H1 (cell line): ENCODE data around the gene KLF7. TPM values are rescaled to one million over a fixed set of nuclear protein-coding genes. Genes with fewer than 3 reads are reported as not detected.

Experiments
- CTCF ChIA-PET: fragments of 300-600 bp; sonication (Branson Sonifier 250); formaldehyde crosslinking; loops from one replicate; lab custom pipeline; 2021; ENCODE audit not compliant: partially characterized antibody; lab: Charles Lee
- POLR2A ChIA-PET: fragments of 300-600 bp; sonication (Branson Sonifier 250); formaldehyde crosslinking; loops from one replicate; lab custom pipeline; 2021; ENCODE audit warnings: inconsistent platforms; ENCODE audit not compliant: partially characterized antibody; lab: Charles Lee
- DNase-seq, 2 experiments: peaks; one replicate each; pipeline versions ENCODE4 v3.0.0 to v3.0.0-alpha.2; 2010 to 2022; ENCODE audit warnings: low spot score in 2 of 2, low read depth in 1 of 2, mixed read lengths in 1 of 2
- FAIRE-seq: peaks from 2 replicates; lab custom pipeline; 2011; peaks lifted over from hg19 to GRCh38; lab: Jason Lieb, UNC
- H2AFZ ChIP-seq: 2 replicates; pipeline ENCODE4 v1.8.1; 2012; ENCODE audit warnings: low read length, inconsistent platforms
- H2AK5ac ChIP-seq: 2 replicates; pipeline ENCODE4 v1.6.1; 2013; ENCODE audit warnings: low read depth, low read length
- H2BK120ac ChIP-seq: replicated peaks from 2 replicates; pipeline ENCODE3; 2013; ENCODE audit warnings: low read depth, low read length, inconsistent platforms
- H2BK12ac ChIP-seq: 2 replicates; pipeline ENCODE4 v1.6.1; 2013; ENCODE audit warnings: low read depth, low read length
- H2BK15ac ChIP-seq: 2 replicates; pipeline ENCODE4 v1.6.1; 2013; ENCODE audit warnings: low read length
- H2BK20ac ChIP-seq: 2 replicates; pipeline ENCODE4 v1.6.1; 2013; ENCODE audit warnings: low read length
- H2BK5ac ChIP-seq: 2 replicates; pipeline ENCODE4 v1.6.1; 2013; ENCODE audit warnings: low read depth, low read length
- H3K14ac ChIP-seq: 2 replicates; pipeline ENCODE4 v1.6.1; 2013; ENCODE audit warnings: inconsistent platforms; ENCODE audit not compliant: insufficient read length
- H3K18ac ChIP-seq: 2 replicates; pipeline ENCODE4 v1.6.1; 2013; ENCODE audit warnings: low read length; ENCODE audit errors: extremely low read depth
- H3K23ac ChIP-seq: 2 replicates; pipeline ENCODE4 v1.6.1; 2013; ENCODE audit warnings: inconsistent platforms; ENCODE audit not compliant: insufficient read length
- H3K23me2 ChIP-seq: 2 replicates; pipeline ENCODE4 v1.6.1; 2013; ENCODE audit warnings: low read depth, low read length
- H3K27ac ChIP-seq: 2 replicates; pipeline ENCODE4 v1.6.1; 2011; ENCODE audit warnings: low read depth, low read length, inconsistent platforms
- H3K27me3 ChIP-seq, 4 experiments: replicated peaks in 1 of 4; 1 replicate in 1 of 4; 2 replicates in 3 of 4; pipeline versions ENCODE4 v1.6.1 to v1.8.1; 2011 to 2013; ENCODE audit warnings: low read length in 3 of 4, mild to moderate bottlenecking in 3 of 4, inconsistent platforms in 2 of 4, mixed read lengths in 2 of 4, moderate library complexity in 1 of 4; ENCODE audit not compliant: control insufficient read depth in 3 of 4, insufficient read depth in 3 of 4; ENCODE audit errors: extremely low read depth in 1 of 4
- H3K36me3 ChIP-seq, 4 experiments: 2 replicates each; pipeline versions ENCODE4 v1.6.1 to v1.8.1; 2011 to 2013; ENCODE audit warnings: mild to moderate bottlenecking in 4 of 4, low read length in 3 of 4, moderate library complexity in 2 of 4, control low read depth in 1 of 4, inconsistent platforms in 1 of 4; ENCODE audit not compliant: insufficient read depth in 4 of 4, control insufficient read depth in 2 of 4
- H3K4ac ChIP-seq: replicated peaks from 2 replicates; pipeline ENCODE3; 2013; ENCODE audit warnings: low read length, low read depth, mixed read lengths, inconsistent platforms; ENCODE audit not compliant: insufficient read length
- H3K4me1 ChIP-seq, 4 experiments: replicated peaks in 1 of 4; 1 replicate in 1 of 4; 2 replicates in 3 of 4; pipeline versions ENCODE4 v1.6.1 to v1.8.1; 2011 to 2013; ENCODE audit warnings: low read length in 3 of 4, inconsistent platforms in 2 of 4, mixed read lengths in 1 of 4; ENCODE audit not compliant: insufficient read depth in 4 of 4, control insufficient read depth in 3 of 4
- H3K4me2 ChIP-seq, 2 experiments: 2 replicates each; pipeline versions ENCODE4 v1.6.1 to v1.8.1; 2011 to 2013; ENCODE audit warnings: low read depth in 2 of 2, low read length in 2 of 2, control low read depth in 1 of 2, inconsistent platforms in 1 of 2, mild to moderate bottlenecking in 1 of 2; ENCODE audit not compliant: insufficient read depth in 1 of 2
- H3K4me3 ChIP-seq, 4 experiments: fragments of 200-600, 300-600 bp in 1 of 4; sonication (generic), shearing (Covaris generic), sonication (Bioruptor Twin) in 1 of 4; 2 replicates each; pipeline versions ENCODE4 v1.5.1 to v1.8.1; 2011 to 2016; ENCODE audit warnings: low read length in 4 of 4, low read depth in 3 of 4, control low read depth in 2 of 4, inconsistent platforms in 2 of 4, mild to moderate bottlenecking in 2 of 4, mixed read lengths in 1 of 4, moderate library complexity in 1 of 4; ENCODE audit not compliant: insufficient read depth in 2 of 4; ENCODE audit errors: extremely low read depth in 1 of 4
- H3K56ac ChIP-seq: replicated peaks from 2 replicates; pipeline ENCODE3; 2013; ENCODE audit warnings: low read depth, mild to moderate bottlenecking, mixed read lengths, low read length, inconsistent platforms; ENCODE audit not compliant: insufficient read length
- H3K79me1 ChIP-seq: 2 replicates; pipeline ENCODE4 v1.6.1; 2013; ENCODE audit warnings: low read depth, low read length, control low read depth
- H3K79me2 ChIP-seq, 2 experiments: 2 replicates each; pipeline versions ENCODE4 v1.6.1 to v1.8.1; 2012 to 2013; ENCODE audit warnings: low read length in 2 of 2, mild to moderate bottlenecking in 2 of 2, inconsistent platforms in 1 of 2; ENCODE audit not compliant: insufficient read depth in 2 of 2, control insufficient read depth in 1 of 2
- H3K9ac ChIP-seq, 4 experiments: replicated peaks in 1 of 4; 1 replicate in 1 of 4; 2 replicates in 3 of 4; pipeline versions ENCODE4 v1.6.1 to v1.8.1; 2011 to 2013; ENCODE audit warnings: low read depth in 3 of 4, low read length in 3 of 4, control low read depth in 2 of 4, mild to moderate bottlenecking in 2 of 4, moderate library complexity in 2 of 4, inconsistent platforms in 1 of 4; ENCODE audit errors: extremely low read depth in 1 of 4
- H3K9me3 ChIP-seq, 2 experiments: 2 replicates each; pipeline versions ENCODE4 v1.6.1 to v1.8.1; 2012 to 2013; ENCODE audit warnings: mild to moderate bottlenecking in 2 of 2, moderate library complexity in 2 of 2, control low read depth in 1 of 2, inconsistent platforms in 1 of 2, low read depth in 1 of 2, low read length in 1 of 2, mixed read lengths in 1 of 2; ENCODE audit not compliant: insufficient read depth in 2 of 2
- H4K20me1 ChIP-seq, 2 experiments: replicated peaks in 1 of 2; 2 replicates each; pipeline versions ENCODE3 to v1.8.1; 2011 to 2013; ENCODE audit warnings: inconsistent platforms in 2 of 2, low read length in 2 of 2, mild to moderate bottlenecking in 1 of 2; ENCODE audit not compliant: insufficient read depth in 2 of 2, control insufficient read depth in 1 of 2
- H4K5ac ChIP-seq: 2 replicates; pipeline ENCODE4 v1.6.1; 2013; ENCODE audit warnings: low read length, low read depth, mixed read lengths, inconsistent platforms; ENCODE audit not compliant: insufficient read length
- H4K8ac ChIP-seq: 2 replicates; pipeline ENCODE4 v1.8.0; 2013; ENCODE audit warnings: mild to moderate bottlenecking, moderate library complexity, low read length, inconsistent platforms; ENCODE audit not compliant: insufficient read depth; ENCODE audit errors: extremely low read depth
- H4K91ac ChIP-seq: replicated peaks from 2 replicates; pipeline ENCODE3; 2013; ENCODE audit warnings: low read length, mixed read lengths, inconsistent platforms; ENCODE audit not compliant: insufficient read length
- BCL11A ChIP-seq, 2 experiments: IDR thresholded peaks; one replicate each; pipeline ENCODE4 v1.6.1; 2011; ENCODE audit warnings: low read depth in 2 of 2, low read length in 2 of 2, mild to moderate bottlenecking in 2 of 2
- CHD2 ChIP-seq: IDR thresholded peaks from 2 replicates; pipeline ENCODE4 v1.6.1; 2012; ENCODE audit warnings: low read length, improper control_type of control experiment
- CREB1 ChIP-seq: IDR thresholded peaks from 2 replicates; pipeline ENCODE4 v1.6.1; 2012; ENCODE audit warnings: inconsistent platforms
- CTBP2 ChIP-seq: IDR thresholded peaks from 2 replicates; pipeline ENCODE4 v1.7.0; 2011; ENCODE audit warnings: borderline replicate concordance, mild to moderate bottlenecking, moderate library complexity, mixed read lengths, low read length; ENCODE audit not compliant: insufficient read depth, insufficient read length
- EP300 ChIP-seq, 2 experiments: IDR thresholded peaks; 1 replicate in 1 of 2; 2 replicates in 1 of 2; pipeline ENCODE4 v1.6.1; 2011 to 2012; ENCODE audit warnings: low read depth in 2 of 2, low read length in 2 of 2, mild to moderate bottlenecking in 2 of 2, borderline replicate concordance in 1 of 2, inconsistent platforms in 1 of 2, moderate library complexity in 1 of 2
- PHF8 ChIP-seq: fragments of 200-600 bp; sonication (generic); conservative IDR thresholded peaks from 2 replicates; pipeline ENCODE4 v1.7.1; 2012; ENCODE audit warnings: low read depth, mild to moderate bottlenecking, inconsistent platforms, low read length, moderate library complexity
- SIN3A ChIP-seq, 2 experiments: IDR thresholded peaks in 1 of 2; conservative IDR thresholded peaks in 1 of 2; 2 replicates each; pipeline ENCODE4 v1.6.1; 2011 to 2012; ENCODE audit warnings: low read length in 2 of 2, improper control_type of control experiment in 1 of 2, low read depth in 1 of 2, mild to moderate bottlenecking in 1 of 2
- SIRT6 ChIP-seq: IDR thresholded peaks from one replicate; pipeline ENCODE4 v1.7.1; 2012; ENCODE audit warnings: low read length, inconsistent platforms
- SRF ChIP-seq: IDR thresholded peaks from 2 replicates; pipeline ENCODE4 v1.6.1; 2011; ENCODE audit warnings: mild to moderate bottlenecking, low read depth, low read length, moderate library complexity
- TBP ChIP-seq: IDR thresholded peaks from 2 replicates; pipeline ENCODE4 v1.6.1; 2011; ENCODE audit warnings: low read depth, low read length, improper control_type of control experiment
- WGBS, 2 experiments: shearing (Covaris generic) in 1 of 2; methylation state at CpG; one replicate each; pipeline versions ENCODE4 v1.1.6 to v1.1.7; 2013 to 2015; ENCODE audit warnings: low lambda C conversion rate in 2 of 2, mixed read lengths in 2 of 2, inconsistent platforms in 1 of 2, low coverage in 1 of 2, missing lambda C conversion rate in 1 of 2; ENCODE audit not compliant: insufficient replicate concordance in 2 of 2, insufficient coverage in 1 of 2, insufficient read length in 1 of 2; ENCODE audit errors: extremely low coverage in 1 of 2, missing lambda C conversion rate in 1 of 2; 5-methylcytosine and 5-hydroxymethylcytosine counted together
- polyA plus RNA-seq, 7 experiments: library from polyadenylated mRNA; depleted of rRNA in 3 of 7; stranded (reverse) in 5 of 7; unstranded in 2 of 7; fragments of >200 nt in 5 of 7; fragments of 200-250 nt in 2 of 7; gene quantifications; 1 replicate in 5 of 7; 2 replicates in 1 of 7; 4 replicates in 1 of 7; pipeline versions ENCODE4 v1.2.1 to v1.2.3, GENCODE V29; 2011 to 2013; ENCODE audit warnings: missing spikeins in 2 of 7, mixed read lengths in 2 of 7
- total RNA-seq: library from RNA; stranded (reverse); fragmentation: NEBNext Ultra II Directional; extraction: Animal tissue kit (Norgen Biotek cat#: 25700); gene quantifications from 2 replicates; pipeline ENCODE4 v1.2.1, GENCODE V29; 2021

KLF7 gene
- total and polyA plus RNA-seq, 2 of the 8 experiments (the other 6 are each of a cell fraction or from before 2014, with no cell fraction given), result 9.6 to 23.3 TPM

DNA sequence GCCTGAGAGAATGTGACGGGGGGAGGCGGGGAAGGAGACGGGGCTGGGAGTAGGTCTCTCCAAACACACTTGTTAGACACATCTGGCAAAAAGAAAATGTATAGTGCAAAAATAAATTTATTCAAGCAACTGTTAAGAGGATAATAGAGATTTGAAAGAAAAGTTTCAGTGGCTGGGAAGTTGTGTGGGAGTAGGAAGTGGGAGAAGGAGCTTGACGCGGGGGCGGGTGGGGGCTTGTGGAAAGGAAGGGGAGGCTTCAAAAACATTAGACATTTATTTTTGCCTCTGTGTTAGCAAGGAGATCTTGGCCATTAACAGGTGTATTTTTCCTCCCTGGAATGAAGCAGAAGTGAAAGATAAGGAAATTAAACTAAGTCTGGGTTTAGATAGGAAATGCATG lies 90.3 kb downstream of the KLF7 start:
- Histone ChIP-seq H3K4me3 (no peak overlapping the region), H3K4me1 (peaks cover 0 to 5% (median 3%) of the 10 kb centered on the region in 4 experiments; a peak in 3 of 7 replicates), H2BK120ac (no peak overlapping the region), H3K27me3 (no peaks in the 10 kb centered on the region), H4K5ac (no peak overlapping the region), H3K4ac (no peak overlapping the region), H2BK5ac (no peak overlapping the region), H3K23ac (no peak overlapping the region), H2AK5ac (no peak overlapping the region), H3K79me2 (no peaks in the 10 kb centered on the region), H3K9ac (no peak overlapping the region), H2AFZ (no peak overlapping the region), H3K36me3 (peaks cover 0 to 11% (median 5%) of the 10 kb centered on the region in 4 experiments; a peak in 5 of 8 replicates), H4K91ac (no peak overlapping the region), H3K9me3 (no peaks in the 10 kb centered on the region), H3K18ac (no peak overlapping the region), H2BK12ac (no peak overlapping the region), H4K20me1 (no peaks in the 10 kb centered on the region), H3K4me2 (no peak overlapping the region), H3K23me2 (no peaks in the 10 kb centered on the region; the same call in 1 of the 2 replicates), H3K79me1 (no peaks in the 10 kb centered on the region), H3K27ac (no peak overlapping the region), H3K56ac (no peak overlapping the region), H3K14ac (no peak overlapping the region), H4K8ac (no peak overlapping the region), H2BK15ac (no peak overlapping the region), H2BK20ac (no peak overlapping the region)
- ChIA-PET POLR2A (interaction anchor here (1.7 to 2.2 kb wide), 2 partner anchors 15 to 90 kb away, joined by 4 to 8 read pairs; partner anchors contain the start of gene KLF7), CTCF (interaction anchor here (0.6 to 3.2 kb wide), 11 partner anchors 13 to 413 kb away, joined by 3 to 30 read pairs (median 4); no protein-coding TSS in a partner anchor)
- no peak for DNase-seq
- TF ChIP-seq EP300 (IDR thresholded peaks at IDR 0.05; ENCODE audit: borderline replicate concordance in 1 of 2, low read depth in 2 of 2, low read length in 2 of 2) (no peak), SIN3A (conservative IDR thresholded peaks at IDR 0.05 in 1 of 2, IDR thresholded peaks at IDR 0.05 in 1 of 2; ENCODE audit: low read depth in 1 of 2, low read length in 2 of 2) (no peak), PHF8 (no peak), SRF (no peak), TBP (no peak), SIRT6 (no peak), CREB1 (no peak), CHD2 (no peak), BCL11A (IDR thresholded peaks at IDR 0.05; ENCODE audit: low read depth in 2 of 2, low read length in 2 of 2) (no peak), CTBP2 (no peak)
- FAIRE-seq, result no peak
- WGBS, 2 experiments, result 93% methylated on average over 6 of the region's 6 CpGs; no CpG with 5 or more reads in 1 of the 2 experiments
